Body of pancreas (tissue), 4 donors: ENCODE measurements around the gene NAT14. TPM values are rescaled to one million over a fixed set of nuclear protein-coding genes. Genes with fewer than 3 reads are reported as not detected.
A peak's percentile ranks its signal among the peaks of the same experiment; 100 is the strongest.

ENCODE experiments used
- ATAC-seq: fragments of 150-250 bp; one replicate; pipeline ENCODE4 v1.9.1; 2016
- DNase-seq, 4 donors: peaks; one replicate each; pipeline ENCODE4 v3.0.0-alpha.2; 2019
- H3K27ac ChIP-seq, 4 donors: fragments of 200-600 bp; sonication (generic); 1 replicate in 3 of 4; 2 replicates in 1 of 4; pipeline versions ENCODE4 v1.5.1 to v1.6.1; 2016 to 2019; ENCODE audit warnings: mild to moderate bottlenecking in 1 of 4, mixed read lengths in 1 of 4, moderate library complexity in 1 of 4
- H3K27me3 ChIP-seq, 2 donors: fragments of 200-600 bp; sonication (generic); one replicate each; pipeline ENCODE4 v1.6.0; 2016; ENCODE audit warnings: mild to moderate bottlenecking in 1 of 2
- H3K36me3 ChIP-seq, 2 donors: fragments of 200-600 bp; sonication (generic); replicated peaks in 1 of 2; 2 replicates each; pipeline ENCODE4 v1.5.1; 2016; ENCODE audit warnings: low read depth in 2 of 2; ENCODE audit not compliant: insufficient read depth in 1 of 2
- H3K4me1 ChIP-seq: fragments of 200-600 bp; sonication (generic); one replicate; pipeline ENCODE4 v1.6.0; 2016
- H3K4me3 ChIP-seq, 2 donors: fragments of 200-600 bp; sonication (generic); 1 replicate in 1 of 2; 2 replicates in 1 of 2; pipeline ENCODE4 v1.5.1; 2016 to 2019
- H3K9me3 ChIP-seq, 3 donors: fragments of 200-600 bp; sonication (generic); 1 replicate in 2 of 3; 2 replicates in 1 of 3; pipeline ENCODE4 v1.5.1; 2016
- CTCF ChIP-seq, 7 experiments: fragments of 450-650 bp in 4 of 7; fragments of 200-600 bp in 3 of 7; sonication (generic) in 3 of 7; IDR thresholded peaks; one replicate each; pipeline ENCODE4 v1.5.1; 2016 to 2019; ENCODE audit warnings: antibody characterized with exemption in 7 of 7
- POLR2A ChIP-seq, 3 donors: fragments of 450-650 bp; IDR thresholded peaks; one replicate each; pipeline ENCODE4 v1.6.1; 2016; ENCODE audit warnings: antibody characterized with exemption in 3 of 3, mild to moderate bottlenecking in 2 of 3
- WGBS, 2 donors: methylation state at CpG; one replicate each; pipeline ENCODE4 v1.1.5; 2017; 5-methylcytosine and 5-hydroxymethylcytosine counted together
- intact Hi-C: fragments of 100-400 bp; cut with DNase I; formaldehyde crosslinking; loops from one replicate; pipeline ENCODE4 v1.15.1; 2023
- total RNA-seq, 2 donors: library from RNA; depleted of rRNA; stranded (reverse); fragments of >200 nt; gene quantifications; one replicate each; pipeline ENCODE4 v1.1.0, GENCODE V29; 2016

The NAT14 gene
- total RNA-seq, 2 donors from 2014 or later, result 4.2 to 8.2 TPM

DNA sequence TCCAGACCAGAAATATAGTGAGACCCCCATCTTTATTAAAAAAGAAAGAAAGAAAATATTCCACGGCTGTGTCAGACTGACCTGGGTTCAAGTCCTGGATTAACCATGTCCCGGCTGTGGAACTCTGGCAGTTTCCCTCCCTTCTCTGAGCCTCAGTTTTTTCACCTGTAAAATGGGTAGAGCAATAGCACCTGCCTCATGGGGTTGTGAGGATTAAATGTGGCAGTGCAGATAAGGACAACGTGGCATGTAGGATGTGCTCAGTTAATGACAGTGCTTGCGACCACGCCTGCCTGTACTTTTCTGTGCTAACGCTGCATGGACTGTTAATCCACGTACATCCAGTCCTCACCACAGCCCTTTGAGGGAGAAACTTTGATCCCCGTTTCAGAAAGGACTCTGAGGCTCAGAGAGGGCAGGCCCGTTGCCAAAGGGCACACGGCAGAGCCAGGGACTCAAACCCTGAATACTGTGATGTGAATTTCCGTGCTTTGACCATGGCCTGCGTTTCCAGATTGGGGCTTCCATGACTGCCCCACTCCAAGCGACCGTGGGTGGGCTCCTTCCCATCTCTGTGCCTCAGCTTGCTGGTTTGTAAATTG is 35.8 kb downstream of the NAT14 start:
- DNase-seq, result no peak
- no peak overlapping the region for H3K4me3 ChIP-seq
- no peak overlapping the region for H3K27ac ChIP-seq
- peaks cover 5% of the 10 kb centered on the region for H3K4me1 ChIP-seq
- H3K9me3 ChIP-seq, result no peaks in the 10 kb centered on the region
- no peak for ATAC-seq
- 56 to 63% methylated on average over 13 to 14 of the region's 14 CpGs for WGBS, 2 donors
- intact Hi-C loops, result no loop called here
- no peaks in the 10 kb centered on the region for H3K36me3 ChIP-seq
- TF ChIP-seq POLR2A (IDR thresholded peaks at IDR 0.05) (no peak), CTCF (IDR thresholded peaks at IDR 0.05) (no peak)
- H3K27me3 ChIP-seq, result no peaks in the 10 kb centered on the region

- Histone ChIP-seq H3K27me3 (no peaks in the 10 kb centered on the region), H3K9me3 (no peaks in the 10 kb centered on the region), H3K4me3 (no peak overlapping the region), H3K36me3 (no peaks in the 10 kb centered on the region), H3K27ac (no peak overlapping the region), H3K4me1 (peaks cover 10% of the 10 kb centered on the region)
- ATAC-seq (no peak), DNase-seq (no peak)
- TF ChIP-seq CTCF (IDR thresholded peaks at IDR 0.05) (no peak), POLR2A (IDR thresholded peaks at IDR 0.05) (no peak)
- 38 to 42% methylated on average over 17 to 22 of the region's 29 CpGs for WGBS, 2 donors
- intact Hi-C loops, result no loop called here
Observed at GRCh38 chr19:55525289-55526101, 40.5 kb downstream of the NAT14 start.

GRCh38 chr19:55526216-55527196 is 41.5 kb downstream of the NAT14 start:
- intact Hi-C loops, result no loop called here

More at GRCh38 chr19:55526216-55527196, 41.5 kb downstream of the NAT14 start:
- no peaks in the 10 kb centered on the region for H3K27me3 ChIP-seq
- H3K4me1 ChIP-seq, result peaks cover 10% of the 10 kb centered on the region
- no peak overlapping the region for H3K4me3 ChIP-seq
- no peaks in the 10 kb centered on the region for H3K36me3 ChIP-seq
- DNase-seq, result peak; percentile 53 to 79 (median 76)
- H3K9me3 ChIP-seq, result no peaks in the 10 kb centered on the region
- peak overlapping the region in 2 of 4 donors; percentile 38 to 57 for H3K27ac ChIP-seq
- peak; percentile 67 for ATAC-seq
- TF ChIP-seq POLR2A (IDR thresholded peaks at IDR 0.05) (no peak), CTCF (IDR thresholded peaks at IDR 0.05) (no peak)
- WGBS, 2 donors, result 22 to 52% methylated on average over 13 to 35 of the region's 35 CpGs
